AG10803 (cell line): ENCODE results near the gene LOC101059915.
"Not testable (repeated sequence)": the region's sequence is repeated elsewhere in the genome, so short reads cannot be mapped to it uniquely, and the experiment has no call there.

ENCODE experiments used
- DNase-seq: peaks from one replicate; pipeline ENCODE4 v3.0.0; 2010; ENCODE audit warnings: low read depth
- H3K4me3 ChIP-seq: 2 replicates; pipeline ENCODE4 v1.5.1; 2011; ENCODE audit warnings: mild to moderate bottlenecking, low read length, control low read depth
- CTCF ChIP-seq: conservative IDR thresholded peaks from 2 replicates; pipeline ENCODE4 v1.5.1; 2011; ENCODE audit warnings: mild to moderate bottlenecking, low read length, control low read depth, inconsistent platforms

Gene LOC101059915

DNA sequence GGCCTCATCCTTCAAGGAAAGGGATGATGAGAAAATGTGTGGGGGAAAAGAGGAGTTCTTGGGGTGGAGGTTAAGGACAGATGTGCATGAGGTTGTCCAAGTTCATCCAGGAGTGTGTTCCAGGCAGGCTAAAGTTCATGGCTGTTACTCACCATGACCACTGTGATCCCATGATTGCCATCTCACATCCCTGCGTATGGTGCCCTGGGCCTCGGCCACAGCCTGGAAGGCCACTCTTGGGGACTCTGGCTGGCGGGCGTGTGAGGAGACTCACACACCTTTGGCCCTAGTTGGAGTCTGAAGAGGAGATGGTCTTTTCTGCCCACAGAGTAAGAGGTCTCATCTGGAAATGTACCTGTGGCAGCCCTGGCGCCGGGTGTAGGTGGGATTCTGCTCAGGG is 7.4 kb upstream of the LOC101059915 start:
- H3K4me3 ChIP-seq, result no peak overlapping the region
- TF ChIP-seq CTCF, result no peak

DNA sequence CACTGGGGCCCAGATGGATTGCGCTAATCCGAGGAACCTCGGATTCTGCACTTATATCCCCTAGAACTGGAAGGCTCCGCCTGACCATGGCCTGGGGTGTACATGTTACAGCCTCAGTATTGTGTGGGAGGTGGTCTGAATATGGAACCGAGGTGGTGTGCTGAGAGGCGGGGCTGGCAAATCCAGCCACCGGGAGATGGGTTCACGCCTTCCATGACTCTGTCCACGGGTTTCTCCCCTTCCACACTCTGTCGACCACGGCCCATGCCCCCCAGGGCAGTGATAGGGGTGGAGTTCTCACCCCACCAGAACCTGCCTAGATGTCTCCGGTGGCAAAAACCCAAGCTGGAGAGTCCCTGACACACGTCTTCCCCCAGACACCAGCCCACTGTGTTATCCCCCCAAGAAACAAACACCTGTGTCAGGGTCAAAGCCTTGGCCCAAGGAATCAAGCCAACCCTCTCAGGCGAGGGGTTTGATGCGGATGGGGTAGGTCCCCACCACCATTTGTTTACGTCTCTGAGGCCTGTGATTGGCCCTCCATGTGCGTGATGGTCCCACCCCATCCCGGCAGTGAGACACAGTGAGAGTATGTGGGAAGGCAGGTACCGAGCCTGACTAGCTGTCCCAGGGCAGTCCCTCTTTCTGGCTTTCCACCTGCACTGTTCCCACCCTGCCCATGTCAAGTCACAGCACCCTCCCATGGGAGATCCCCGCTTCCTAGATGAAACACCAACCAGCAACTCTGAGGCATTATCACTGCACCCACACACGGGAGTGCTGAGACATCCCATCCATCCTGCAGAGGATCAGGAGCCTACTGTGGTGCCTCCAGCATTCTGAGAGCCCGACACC is 6.6 kb upstream of the LOC101059915 start:
- H3K4me3 ChIP-seq, result no peak overlapping the region
- DNase-seq, result no peak
- TF ChIP-seq CTCF, result no peak

More for the DNA sequence above, 7.4 kb upstream of the LOC101059915 start:
- DNase-seq, result no peak

DNA sequence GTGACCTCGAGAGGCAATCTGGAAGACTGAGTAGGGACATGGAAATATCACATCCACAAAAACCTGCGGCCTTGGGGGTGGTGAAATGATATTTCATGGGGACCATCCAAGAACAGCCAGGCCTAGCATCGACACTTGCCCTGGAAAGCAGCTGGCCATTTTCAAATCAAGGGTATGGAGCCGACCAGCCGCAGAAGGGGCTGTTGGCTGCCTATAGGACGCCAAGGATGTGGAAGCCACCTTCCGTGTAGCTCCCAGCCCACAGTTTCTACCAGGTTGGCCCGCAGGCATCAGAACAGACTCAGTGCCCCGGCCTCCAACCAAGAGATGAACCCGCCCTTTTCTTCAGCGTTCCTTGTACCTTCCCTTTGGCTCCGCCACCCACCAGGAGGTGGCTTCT is 5.4 kb upstream of the LOC101059915 start:
- no peak for DNase-seq
- no peak for TF ChIP-seq CTCF
- no peak overlapping the region for H3K4me3 ChIP-seq

GRCh38 chrX:71662654-71663053 is 4.7 kb upstream of the LOC101059915 start:
- DNase-seq, H3K4me3 ChIP-seq: not testable (repeated sequence)

DNA sequence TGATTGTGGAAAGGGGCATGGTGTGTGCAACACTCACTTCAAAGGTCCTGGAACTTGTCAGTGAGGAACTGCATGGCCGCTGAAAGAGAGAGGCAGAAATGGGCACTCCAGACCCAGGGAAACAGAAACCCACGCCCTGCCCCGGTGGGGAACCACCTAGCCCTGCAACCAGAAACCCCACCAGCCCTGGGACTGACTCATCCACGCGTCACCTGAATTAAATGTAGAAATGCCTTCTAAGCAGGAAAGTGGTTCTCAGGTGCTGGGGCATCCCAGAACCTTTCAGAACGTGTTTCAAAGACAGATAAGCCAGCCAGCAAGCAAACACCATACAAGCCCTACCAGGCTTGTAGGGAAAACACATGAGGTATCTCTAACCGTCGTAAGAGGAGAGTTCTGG is 4.1 kb upstream of the LOC101059915 start:
- not testable (repeated sequence) for DNase-seq, H3K4me3 ChIP-seq

DNA sequence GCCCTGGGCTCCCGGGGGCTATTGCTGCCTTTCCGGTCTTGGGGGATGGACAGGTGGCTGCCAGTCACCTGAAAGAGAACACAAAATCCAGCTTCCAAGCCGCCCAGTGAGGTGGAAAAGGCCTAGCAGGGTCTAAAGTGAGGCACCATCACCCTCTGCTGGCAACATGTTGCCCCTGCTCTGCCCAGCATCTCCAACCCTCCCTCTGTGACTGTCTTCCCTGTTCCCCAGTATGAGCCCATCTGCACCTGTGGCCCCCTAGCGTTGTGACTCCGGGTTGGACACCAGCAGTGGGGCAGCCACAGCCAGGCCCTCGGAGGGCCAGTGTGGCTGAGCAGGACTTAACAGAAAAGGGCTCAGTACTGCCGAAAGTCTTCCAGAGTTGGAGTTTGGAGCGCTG is 3.1 kb upstream of the LOC101059915 start:
- DNase-seq, H3K4me3 ChIP-seq: not testable (repeated sequence)
- peak; percentile 13; the same call in 1 of the 2 replicates for TF ChIP-seq CTCF

DNA sequence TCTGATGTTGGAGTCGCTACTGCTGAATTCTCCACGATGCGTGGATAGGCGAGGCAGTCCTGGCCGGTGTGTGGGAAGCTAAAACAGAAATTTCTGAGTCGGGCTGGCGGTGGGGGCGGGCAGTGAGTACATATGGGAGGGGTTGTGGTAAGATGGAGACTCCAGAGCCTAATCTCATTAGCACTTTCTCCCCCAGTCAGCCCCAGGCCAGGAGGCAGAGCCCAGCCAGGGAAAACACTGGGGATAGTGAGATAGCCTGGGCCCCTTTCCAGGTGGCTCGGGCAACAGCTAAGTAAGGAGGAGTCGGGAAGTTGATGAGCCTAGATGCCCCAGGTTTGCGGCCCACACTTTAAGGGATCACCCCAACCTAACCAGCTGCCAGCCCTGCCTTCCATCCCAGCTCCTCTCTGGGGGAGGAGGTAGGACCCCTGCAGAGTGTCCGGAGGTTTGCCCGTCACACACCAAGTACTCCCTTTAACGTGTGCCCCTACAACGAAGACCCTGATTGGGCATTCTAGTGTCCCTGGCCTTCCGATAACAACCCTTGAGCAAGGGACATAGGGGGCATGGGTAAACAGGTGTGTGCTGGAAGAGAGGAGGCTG is 2.4 kb upstream of the LOC101059915 start:
- no peak for TF ChIP-seq CTCF
- H3K4me3 ChIP-seq, result no peak overlapping the region
- DNase-seq, result no peak

DNA sequence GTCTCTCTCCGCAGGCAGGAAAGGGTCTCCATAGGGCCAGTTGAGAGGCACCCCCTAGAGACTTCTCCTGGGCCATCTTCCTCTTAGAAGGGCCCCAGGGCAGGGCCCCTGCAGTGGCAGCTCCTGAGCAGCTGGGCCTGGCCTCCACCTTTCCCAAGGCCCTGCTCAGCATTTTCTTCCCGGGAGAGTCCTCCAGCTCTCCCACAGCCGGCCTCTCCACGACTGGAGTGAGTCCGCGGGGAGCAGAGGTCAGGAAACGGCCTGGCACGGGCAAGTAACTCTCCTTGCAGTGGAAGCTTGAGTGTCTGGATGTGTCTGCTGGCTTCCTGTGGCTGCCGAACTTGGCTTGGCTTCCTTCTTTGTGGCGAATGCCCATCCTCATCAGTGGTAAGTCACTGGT is 1.6 kb upstream of the LOC101059915 start:
- no peak for TF ChIP-seq CTCF
- DNase-seq, result no peak
- no peak overlapping the region for H3K4me3 ChIP-seq
